GM18868 (cell line): ENCODE measurements around the gene FAM187B.
"Not testable (repeated sequence)": the region's sequence is repeated elsewhere in the genome, so short reads cannot be mapped to it uniquely, and the experiment has no call there.

Source experiments
- ATAC-seq: cut with Tn5 transposase; IDR thresholded peaks from one replicate; pipeline ENCODE4 v1.9.1; 2021; ENCODE audit warnings: mild to moderate bottlenecking, moderate library complexity; ENCODE audit not compliant: unreplicated experiment

Gene FAM187B

DNA sequence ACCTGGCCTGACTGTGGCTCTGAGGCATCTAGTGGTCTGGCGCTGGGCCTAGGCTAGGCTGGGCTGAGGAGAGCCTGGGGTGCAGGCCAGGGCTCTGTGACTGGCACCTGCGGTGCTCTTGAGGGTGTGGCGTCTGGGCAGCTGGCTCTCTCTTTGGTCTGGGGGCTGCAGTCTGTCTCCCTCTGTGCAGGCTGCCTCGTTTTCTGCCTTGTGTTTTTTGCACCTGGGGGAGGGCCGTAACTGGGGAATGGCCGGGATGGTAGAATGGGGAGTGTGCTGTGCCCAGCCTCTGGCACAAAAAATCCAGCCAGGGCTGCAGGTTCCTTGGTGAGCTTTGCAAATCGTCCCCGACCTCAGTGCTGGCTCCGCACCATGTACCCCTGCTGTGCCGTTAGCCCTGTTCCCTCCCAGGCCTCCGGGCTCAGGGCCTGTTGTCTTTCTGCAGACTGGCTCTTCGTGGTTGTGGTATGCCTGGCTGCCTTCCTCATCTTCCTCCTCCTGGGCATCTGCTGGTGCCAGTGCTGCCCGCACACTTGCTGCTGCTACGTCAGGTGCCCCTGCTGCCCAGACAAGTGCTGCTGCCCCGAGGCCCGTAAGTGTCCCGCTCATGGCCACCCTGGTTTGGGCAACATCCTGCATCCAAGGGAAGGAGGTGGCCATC is 33.7 kb upstream of the FAM187B start:
- no peak for ATAC-seq

DNA sequence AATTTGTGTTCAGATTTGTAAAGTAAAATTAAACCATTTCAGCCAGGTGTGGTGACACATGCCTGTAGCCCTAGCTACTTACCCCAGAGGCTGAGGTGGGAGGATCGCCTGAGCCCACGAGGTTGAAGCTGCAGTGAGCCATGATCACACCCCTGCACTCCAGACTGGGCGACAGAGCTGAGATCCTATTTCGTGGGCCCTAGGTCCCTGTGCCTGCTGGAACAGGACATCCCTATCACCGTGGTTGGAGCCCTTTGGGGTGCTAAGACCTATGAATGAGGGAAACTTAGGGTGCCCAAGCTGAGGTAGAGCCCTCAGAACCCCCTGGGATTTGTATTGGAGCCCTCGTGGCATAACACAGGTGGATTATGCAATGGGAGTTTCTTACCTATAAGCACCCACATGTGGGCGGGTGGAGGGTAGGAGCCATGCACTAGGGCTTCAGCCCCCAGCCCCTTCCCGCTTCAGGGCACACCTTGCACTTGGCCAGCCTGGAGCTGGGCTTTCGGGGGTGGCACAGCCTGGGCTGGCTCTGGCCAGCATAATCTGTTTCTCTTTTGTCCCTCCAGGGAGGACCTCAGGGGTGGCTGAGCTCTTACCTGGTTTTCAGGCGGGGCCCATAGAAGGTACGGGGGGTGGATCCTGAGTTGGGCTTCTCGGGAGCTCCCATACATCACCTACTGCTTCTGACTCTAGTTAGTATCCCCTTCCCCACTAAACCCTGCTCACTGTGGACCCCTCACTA is 33.0 kb upstream of the FAM187B start:
- no peak for ATAC-seq

DNA sequence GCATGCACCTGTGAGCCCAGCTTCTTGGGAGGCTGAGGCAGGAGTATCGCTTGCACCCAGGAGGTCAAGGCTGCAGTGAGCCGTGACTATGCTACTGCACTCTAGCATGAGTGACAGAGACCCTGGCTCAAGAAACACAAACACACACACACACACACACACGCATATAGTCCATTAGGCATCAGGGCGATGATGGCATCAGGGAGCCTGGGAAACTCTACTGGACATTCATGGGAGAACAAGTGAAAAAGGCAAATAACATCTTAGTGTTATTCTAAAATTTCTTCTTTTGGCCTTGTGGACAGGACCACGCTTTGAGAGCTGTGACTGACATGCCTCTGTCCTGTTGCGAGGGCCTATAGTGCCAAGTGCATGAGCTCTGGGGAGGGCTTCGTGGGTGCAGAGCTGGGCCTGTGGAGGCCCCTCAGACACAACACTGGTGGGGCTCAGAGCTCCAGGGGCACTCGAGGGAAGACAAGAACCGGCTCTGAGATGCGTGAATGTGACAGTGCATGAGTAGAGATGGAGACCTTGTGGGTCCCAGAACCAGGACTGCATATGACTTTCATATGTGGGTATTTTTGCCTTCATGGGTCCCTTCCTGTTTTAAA is 32.3 kb upstream of the FAM187B start:
- ATAC-seq = no peak

DNA sequence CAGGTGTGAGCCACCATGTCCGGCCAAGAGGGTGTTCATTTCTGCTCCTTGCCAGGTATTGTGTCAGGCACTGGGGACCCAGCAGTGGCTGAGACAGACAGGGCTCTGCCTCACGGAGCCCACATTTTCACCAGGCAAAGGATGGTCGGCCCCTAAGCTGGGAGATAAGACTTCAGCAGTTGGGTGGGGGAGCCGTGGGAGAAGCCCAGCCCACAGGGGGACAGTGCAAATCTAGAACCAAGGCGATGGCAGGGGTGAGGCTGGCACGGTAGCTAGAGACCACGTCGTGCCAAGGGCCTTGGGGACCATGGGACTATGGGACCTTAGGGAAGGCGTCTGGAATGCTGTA is 28.5 kb upstream of the FAM187B start:
- ATAC-seq = no peak

DNA sequence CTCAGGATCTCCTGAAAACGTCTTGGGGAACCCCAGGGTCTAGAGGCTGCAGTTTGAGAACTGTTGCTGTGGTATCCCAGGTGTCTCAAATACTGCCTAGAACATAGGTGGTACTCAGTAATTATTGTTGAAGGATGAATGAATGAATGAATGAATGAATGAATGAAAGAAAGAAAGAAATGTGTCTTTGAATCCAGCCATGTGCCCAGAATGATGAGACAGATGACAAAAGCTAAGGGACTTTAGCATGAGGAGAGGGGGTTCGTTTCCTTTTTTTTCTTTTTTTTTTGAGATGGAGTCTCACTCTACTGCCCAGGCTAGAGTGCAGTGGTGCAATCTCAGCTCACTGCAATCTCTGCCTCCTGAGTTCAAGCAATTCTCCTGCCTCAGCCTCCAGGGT is 28.0 kb upstream of the FAM187B start:
- ATAC-seq = no peak

DNA sequence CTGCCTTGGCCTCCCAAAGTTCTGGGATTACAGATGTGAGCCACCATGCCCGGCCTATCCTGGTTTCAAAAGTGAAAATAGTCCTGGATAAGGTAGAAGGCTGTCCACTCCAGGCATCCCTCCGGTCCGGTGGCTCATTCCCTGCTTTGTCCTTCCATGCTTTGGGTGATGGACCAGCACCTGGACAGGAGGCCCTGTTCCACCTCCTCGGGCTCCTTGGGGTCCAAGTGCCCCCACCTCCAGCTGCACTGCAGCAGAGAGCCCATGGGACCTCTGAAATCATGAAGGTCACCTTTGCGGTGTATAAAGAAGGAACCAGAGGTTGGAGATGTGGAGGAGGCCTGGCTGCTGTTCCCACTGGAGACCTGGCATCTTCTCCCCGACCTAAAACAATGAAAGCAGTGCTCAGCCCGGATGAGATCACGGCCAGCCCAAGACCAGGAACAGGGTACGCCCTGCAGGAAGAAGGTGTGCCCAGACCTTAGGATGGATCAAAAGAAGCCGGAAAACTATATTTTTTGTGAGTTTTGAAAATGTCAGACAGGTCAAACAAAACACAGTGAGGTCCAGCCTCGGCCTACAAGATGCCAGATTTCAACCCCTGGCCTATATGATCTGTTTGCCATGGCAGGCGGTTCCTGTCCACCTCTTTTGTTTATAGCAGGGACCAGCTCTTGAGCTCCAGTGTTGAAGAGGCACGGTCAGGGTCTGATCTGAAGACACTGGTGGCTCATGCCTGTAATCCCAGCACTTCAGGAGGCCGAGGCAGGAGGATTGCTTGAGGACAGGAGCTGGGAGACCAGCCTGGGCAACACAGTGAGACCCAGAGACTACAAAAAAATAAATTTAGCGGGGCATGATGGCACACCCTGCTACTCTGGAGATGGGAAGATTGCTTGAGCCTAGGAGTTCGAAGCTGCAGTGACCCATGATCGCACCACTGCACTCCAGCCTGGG is 26.1 kb upstream of the FAM187B start:
- ATAC-seq = no peak

DNA sequence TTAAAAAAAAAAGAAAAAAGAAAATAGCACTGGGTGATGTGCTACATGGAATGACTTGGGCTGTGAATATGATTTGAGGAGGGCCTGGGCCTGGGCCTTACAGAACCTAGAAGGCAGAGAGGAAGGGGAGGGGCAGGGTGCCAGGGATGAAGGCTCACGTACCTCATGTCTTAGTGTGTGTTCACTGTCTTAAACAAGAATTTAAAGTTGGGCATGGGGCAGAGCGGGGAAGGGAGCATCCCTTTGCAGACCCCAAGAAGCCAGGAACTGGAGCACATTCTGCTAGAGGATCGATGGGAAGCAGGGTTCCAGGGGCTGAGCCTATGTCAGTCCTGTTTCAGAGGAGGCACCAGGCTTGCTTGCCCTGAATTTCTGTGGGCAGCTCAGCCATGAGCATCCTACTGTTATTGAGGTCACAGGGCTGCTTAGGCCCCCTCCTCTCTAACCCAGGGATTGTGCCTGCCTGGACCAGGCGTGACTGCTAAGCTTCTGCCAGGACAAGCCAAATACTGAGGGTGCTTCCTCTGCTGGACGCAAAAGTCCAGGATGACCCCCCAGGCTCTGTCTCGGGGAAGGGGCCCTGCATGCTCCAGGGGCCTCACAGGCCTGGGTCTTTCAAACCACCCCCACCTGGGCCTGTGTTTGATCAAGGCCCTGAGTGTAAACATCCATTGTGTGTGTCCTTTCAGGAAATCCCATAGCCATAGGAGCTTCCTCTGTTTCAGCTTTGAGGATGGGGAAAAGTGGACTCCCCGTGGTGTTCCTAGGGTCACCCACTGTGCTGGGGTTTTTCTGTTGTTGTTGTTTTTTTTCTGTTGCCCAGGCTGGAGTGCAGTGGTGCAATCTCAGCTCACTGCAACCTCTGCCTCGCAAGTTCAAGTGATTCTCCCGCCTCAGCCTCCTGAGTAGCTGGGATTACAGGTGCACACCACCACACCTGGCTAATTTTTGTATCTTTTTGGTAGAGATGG is 25.1 kb upstream of the FAM187B start:
- ATAC-seq = no peak

DNA sequence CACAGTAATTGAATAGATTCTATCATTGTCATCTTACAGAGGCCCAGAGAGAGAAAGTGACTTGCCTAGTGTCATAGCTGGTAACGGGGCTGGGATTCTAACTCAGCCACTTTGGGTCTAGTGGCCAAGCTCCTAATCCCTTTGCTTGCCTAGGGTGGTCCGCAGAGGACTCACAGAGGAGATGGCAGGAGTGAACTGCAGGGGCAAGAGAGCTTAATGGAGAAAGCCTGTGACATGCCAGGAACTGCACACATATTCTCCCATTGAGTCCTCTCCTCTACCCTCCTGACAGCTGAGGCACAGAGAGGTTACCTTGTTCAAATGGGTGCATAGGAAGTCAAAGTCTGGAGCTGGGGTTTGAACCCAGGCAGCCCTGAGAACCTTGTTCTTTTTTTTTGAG is 22.9 kb upstream of the FAM187B start:
- ATAC-seq = no peak

DNA sequence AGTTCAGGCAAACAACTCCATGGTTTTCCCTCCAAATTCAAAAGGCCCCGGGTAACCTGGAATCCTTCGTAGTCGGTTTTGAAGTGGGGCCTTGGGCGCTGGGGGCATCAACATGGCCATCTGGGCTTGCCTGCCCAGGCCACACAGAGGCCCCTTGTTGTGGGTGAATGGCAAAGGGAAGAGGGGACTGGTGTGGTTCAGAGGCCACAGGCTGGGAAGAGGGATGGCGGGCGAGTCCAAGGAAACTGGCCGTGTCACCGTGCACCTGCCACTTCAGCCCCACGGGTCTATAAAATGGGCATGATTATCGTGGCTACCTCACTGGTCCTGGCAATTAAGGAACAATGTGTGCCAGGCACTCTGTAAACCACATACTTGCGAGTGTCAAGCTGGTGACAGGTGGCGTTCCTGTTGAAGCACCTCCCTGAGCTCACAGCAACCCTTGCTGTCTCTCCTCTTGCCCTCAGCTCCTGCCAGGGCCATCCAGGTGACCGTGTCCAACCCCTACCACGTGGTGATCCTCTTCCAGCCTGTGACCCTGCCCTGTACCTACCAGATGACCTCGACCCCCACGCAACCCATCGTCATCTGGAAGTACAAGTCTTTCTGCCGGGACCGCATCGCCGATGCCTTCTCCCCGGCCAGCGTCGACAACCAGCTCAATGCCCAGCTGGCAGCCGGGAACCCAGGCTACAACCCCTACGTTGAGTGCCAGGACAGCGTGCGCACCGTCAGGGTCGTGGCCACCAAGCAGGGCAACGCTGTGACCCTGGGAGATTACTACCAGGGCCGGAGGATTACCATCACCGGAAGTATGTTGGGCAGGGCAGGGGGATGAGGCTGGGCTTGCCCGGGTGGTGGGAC is 21.5 kb upstream of the FAM187B start:
- ATAC-seq = no peak

DNA sequence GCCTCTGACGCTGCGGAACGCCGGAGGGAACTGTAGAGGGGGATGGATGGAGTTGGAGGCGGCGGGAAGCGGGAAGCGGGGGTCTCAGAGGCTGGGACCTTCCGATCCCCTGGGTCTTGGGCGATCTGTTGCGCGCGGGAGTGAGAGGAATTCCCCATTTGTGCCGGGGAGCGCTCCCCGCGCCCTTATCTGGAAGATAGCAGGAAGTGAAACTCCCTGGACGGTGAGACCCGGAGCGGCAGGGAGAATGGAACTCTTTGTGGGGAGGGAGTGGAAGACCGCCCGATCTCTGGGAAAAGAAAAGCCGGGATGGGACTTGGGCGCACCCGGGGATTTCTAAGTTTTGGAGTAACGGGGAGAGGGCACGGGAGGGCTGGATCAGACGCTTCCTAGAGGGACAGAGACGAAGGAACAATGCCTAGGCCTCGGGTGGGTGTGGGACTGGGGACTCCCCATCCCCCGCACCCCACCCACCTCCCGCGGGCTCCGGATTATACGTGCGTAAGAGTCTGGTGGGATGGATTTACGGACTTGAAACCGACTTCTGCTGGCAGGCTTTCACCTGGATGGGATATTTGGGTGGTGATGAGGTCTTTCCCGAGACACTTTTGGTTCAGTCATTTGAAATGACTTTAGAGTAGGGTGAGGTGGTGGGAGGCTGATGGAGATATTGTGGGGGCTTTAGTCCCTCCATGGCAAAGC is 20.8 kb upstream of the FAM187B start:
- ATAC-seq = no peak

DNA sequence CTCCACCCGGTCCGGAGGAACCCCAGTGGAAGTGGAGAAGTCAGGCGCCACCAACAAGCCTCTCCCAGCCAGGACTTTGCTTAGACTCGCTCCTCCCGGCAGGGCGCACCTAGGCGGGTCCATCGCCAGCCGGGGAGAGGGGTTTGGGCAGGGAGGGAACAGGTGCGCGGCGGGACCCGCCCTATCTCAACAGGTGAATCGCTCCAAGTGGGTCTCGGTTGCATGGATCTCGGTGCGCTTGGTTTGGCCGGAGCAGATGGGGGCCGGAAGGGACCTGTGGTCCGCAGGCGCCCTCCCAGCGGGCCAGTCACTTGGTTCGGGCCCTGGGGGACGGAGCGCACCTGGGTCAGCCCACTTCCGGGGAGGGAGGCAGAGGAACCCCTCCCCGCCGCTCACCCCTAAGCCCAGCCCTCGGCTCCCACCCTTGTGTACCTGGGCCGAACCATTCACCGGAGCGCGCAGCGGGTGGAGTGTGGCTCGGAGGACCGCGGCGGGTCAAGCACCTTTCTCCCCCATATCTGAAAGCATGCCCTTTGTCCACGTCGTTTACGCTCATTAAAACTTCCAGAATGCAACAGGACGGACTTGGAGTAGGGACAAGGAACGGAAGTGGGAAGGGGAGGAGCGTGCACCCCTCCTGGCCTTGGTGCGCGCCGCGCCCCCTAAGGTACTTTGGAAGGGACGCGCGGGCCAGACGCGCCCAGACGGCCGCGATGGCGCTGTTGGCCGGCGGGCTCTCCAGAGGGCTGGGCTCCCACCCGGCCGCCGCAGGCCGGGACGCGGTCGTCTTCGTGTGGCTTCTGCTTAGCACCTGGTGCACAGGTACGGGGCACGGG is 20.0 kb upstream of the FAM187B start, which contains the start of gene LSR:
Gene LSR (plus strand): TSS at position 693 of the 836 bp plus-strand sequence. CDS start 21 bp downstream, at position 714.
- peak; percentile 82 for ATAC-seq

DNA sequence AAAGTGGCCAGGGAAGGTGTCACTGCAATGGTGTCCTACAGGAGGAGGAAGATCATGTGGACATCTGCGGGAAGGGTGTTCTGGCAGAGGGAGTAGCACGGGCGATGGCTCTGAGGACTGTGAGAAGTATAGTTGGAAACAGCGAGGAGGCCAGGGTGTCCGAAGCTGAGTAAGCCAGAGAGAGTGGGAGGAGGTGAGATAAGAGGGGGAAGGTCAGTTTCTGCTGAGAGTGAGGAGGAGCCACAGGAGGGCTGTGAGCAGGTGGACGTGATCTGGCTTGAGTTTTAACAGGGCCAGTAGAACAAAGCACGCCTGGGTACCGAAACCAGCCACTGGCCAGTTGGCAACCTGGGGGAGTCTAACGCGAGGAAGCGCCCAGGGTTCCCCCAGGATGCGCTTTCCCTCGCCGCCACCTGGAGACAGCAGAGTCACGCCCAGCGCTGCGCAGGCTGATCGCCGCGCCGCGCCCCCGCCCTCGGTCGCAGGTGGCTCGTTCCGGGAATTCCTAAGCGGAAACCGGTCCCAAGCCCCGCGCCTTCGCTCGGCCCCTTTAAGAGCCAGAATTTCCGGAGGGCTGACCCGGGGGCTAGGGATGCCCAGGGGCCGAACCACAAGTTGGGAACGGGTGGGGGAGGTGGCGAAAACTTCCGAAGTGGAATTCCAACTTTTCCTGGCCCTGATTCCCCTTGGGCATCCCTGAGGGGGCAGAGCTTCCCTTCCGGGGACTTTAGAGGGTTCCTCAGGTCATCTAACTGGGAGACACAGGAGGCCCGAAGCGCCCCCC is 19.2 kb upstream of the FAM187B start:
- peak; percentile 23 for ATAC-seq

DNA sequence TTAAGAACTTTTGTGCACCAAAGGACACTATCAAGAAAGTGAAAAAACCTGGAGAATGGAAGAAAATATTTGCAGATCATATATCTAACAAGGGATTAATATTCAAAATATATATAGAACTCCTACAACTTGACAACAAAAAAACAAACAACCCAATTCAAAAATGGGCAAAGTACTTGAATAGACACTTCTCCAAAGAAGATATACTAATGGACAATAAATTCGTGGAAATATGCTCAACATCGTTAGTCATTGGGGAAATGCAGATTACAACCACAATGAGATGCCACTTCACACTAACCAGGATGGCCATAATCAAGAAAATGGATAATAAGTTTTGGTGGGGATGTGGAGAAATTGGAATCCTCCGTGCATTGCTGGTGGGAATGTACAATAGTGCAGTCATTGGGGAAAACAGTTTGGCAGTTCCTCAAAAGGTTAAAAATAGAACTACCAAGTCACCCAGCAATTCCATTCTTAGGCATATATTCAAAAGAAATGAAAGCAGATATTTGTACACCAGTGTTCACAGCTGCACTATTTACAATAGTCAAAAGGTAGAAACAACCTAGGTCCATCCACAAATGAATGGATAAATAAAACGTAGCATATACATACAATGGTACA is 18.0 kb upstream of the FAM187B start:
- ATAC-seq = no peak

DNA sequence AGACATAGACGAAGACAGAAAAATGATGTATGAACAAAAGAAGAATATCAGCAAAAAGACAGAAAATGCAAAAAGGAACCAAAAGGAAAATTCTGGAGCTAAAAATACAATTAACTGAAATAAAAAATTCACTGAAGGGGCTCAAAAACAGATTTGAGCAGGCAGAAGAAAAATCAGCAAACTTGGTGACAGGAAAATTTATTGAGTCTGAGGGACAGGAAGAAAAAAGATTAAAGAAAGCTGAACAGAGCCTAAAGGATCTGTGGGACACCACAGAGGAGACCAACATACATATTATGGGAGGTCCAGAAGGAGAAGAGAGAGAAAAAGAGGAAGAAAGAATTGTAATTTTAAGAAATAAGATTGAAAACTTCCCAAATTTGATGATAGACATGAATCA is 12.9 kb upstream of the FAM187B start:
- no peak for ATAC-seq

DNA sequence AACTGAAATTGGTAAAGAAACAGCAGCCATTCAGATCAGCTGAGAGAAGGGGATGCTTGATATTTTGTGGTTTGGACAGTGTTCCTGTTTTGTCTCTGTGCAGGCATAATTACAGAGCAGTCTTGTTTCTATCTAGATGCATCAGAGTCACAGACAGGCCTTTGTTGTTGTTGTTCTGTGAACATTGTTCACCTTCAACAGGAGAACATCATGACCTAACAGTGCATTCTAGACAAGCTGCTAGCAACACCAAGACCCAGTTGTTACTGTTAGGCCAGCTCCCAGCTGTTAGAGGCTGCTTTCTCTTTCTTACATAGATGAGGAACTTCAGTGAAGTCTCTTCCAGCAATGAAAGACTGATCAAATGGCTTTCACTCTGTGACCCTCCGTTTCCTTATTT is 11.8 kb upstream of the FAM187B start:
- no peak for ATAC-seq

DNA sequence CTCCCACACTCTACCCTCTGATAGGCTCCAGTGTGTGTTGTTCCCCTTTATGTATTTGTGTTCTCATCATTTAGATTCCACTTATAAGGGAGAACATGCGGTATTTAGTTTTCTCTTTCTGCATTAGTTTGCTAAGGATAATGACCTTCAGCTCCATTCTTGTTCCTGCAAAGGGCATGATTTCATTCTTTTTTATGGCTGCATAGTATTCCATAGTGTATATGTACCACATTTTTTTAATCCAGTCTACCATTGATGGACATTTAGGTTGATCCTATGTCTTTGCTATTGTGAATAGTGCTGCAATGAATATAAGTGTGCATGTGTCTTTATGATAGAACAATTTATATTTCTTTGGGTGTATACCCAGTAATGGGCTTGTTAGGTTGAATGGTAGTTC is 11.1 kb upstream of the FAM187B start:
- not testable (repeated sequence) for ATAC-seq
